OCI-LY7 (cell line): Measurements from ENCODE around the gene KCNMA1.

Experiments
- EZH2phosphoT487 ChIP-seq: fragments of 200-600 bp; sonication (generic); IDR thresholded peaks from 2 replicates; pipeline ENCODE4 v1.6.1; 2018; ENCODE audit warnings: low read depth, borderline replicate concordance, mild to moderate bottlenecking, mixed run types, antibody characterized with exemption, low read length, moderate library complexity, mixed read lengths
- TF ChIP-seq, protein P1 (sequence below): fragments of 200-600 bp; sonication (generic); conservative IDR thresholded peaks from 2 replicates; pipeline ENCODE4 v1.5.1; 2014; ENCODE audit warnings: mild to moderate bottlenecking, antibody characterized with exemption, low read length, moderate library complexity, mixed read lengths

DNA sequence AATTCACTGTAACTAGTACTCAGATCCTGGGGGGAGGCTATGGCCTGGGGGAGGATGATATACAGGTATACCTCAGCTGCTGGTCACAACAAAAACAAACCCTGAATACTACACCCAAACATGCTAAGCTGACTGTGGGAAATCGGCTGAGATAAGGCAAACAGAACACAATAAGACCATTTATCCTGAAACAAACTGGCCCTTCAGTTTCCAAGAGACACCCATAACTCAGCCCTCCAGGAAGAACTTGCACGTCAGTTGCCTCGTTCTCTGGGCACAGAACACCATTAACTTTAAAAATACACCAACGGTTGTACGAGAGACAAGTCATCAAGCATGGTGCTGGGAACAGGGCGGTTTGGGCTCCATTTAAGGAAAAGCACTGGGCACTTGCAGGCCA, 24.1 kb upstream of the KCNMA1 start:
- TF ChIP-seq, protein P1, sequence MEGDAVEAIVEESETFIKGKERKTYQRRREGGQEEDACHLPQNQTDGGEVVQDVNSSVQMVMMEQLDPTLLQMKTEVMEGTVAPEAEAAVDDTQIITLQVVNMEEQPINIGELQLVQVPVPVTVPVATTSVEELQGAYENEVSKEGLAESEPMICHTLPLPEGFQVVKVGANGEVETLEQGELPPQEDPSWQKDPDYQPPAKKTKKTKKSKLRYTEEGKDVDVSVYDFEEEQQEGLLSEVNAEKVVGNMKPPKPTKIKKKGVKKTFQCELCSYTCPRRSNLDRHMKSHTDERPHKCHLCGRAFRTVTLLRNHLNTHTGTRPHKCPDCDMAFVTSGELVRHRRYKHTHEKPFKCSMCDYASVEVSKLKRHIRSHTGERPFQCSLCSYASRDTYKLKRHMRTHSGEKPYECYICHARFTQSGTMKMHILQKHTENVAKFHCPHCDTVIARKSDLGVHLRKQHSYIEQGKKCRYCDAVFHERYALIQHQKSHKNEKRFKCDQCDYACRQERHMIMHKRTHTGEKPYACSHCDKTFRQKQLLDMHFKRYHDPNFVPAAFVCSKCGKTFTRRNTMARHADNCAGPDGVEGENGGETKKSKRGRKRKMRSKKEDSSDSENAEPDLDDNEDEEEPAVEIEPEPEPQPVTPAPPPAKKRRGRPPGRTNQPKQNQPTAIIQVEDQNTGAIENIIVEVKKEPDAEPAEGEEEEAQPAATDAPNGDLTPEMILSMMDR = no peak
- no peak for TF ChIP-seq EZH2phosphoT487
